HG02885 (cell line): ENCODE measurements around the gene NOD1.
"Not testable (repeated sequence)": the region's sequence is repeated elsewhere in the genome, so short reads cannot be mapped to it uniquely, and the experiment has no call there.

Experiments used
- ATAC-seq: cut with Tn5 transposase; IDR thresholded peaks from one replicate; pipeline ENCODE4 v1.9.1; 2021; ENCODE audit warnings: mild to moderate bottlenecking; ENCODE audit not compliant: unreplicated experiment, poor library complexity

Gene NOD1

GRCh38 chr7:30505174-30505697, 26.7 kb upstream of the NOD1 start:
- ATAC-seq = peak; percentile 18

GRCh38 chr7:30504301-30505173, 26.0 kb upstream of the NOD1 start, which contains the start of gene GGCT:
Gene GGCT (minus strand): TSS chr7:30504829. CDS start chr7:30504709, 120 bp downstream.
- ATAC-seq = peak; percentile 98

GRCh38 chr7:30503274-30504212, 25.0 kb upstream of the NOD1 start:
- ATAC-seq = no peak

- no peak for ATAC-seq
Measured at GRCh38 chr7:30502470-30503251, 24.1 kb upstream of the NOD1 start.

- no peak for ATAC-seq
Measured at GRCh38 chr7:30501264-30501663, 22.7 kb upstream of the NOD1 start.

- no peak for ATAC-seq
Measured at GRCh38 chr7:30493228-30493627, 14.6 kb upstream of the NOD1 start.

- no peak for ATAC-seq
Measured at GRCh38 chr7:30491417-30491816, 12.8 kb upstream of the NOD1 start.

- ATAC-seq = no peak
Measured at GRCh38 chr7:30487371-30487770, 8.8 kb upstream of the NOD1 start.

GRCh38 chr7:30485667-30486066, 7.1 kb upstream of the NOD1 start:
- ATAC-seq = no peak

GRCh38 chr7:30481416-30481815, 2.8 kb upstream of the NOD1 start:
- not testable (repeated sequence) for ATAC-seq

GRCh38 chr7:30479202-30480120, 877 bp upstream of the NOD1 start:
- ATAC-seq = no peak

GRCh38 chr7:30476459-30477145, 2.0 kb downstream of the NOD1 start:
- no peak for ATAC-seq

GRCh38 chr7:30475580-30475979, 3.0 kb downstream of the NOD1 start:
- ATAC-seq = no peak

- no peak for ATAC-seq
Measured at GRCh38 chr7:30474893-30475292, 3.7 kb downstream of the NOD1 start.

- no peak for ATAC-seq
Measured at GRCh38 chr7:30474485-30474884, 4.1 kb downstream of the NOD1 start.

GRCh38 chr7:30473903-30474302, 4.7 kb downstream of the NOD1 start:
- no peak for ATAC-seq

GRCh38 chr7:30472784-30473775, 5.5 kb downstream of the NOD1 start:
- no peak for ATAC-seq
